HepG2 (cell line): ENCODE measurements around the gene ADCY9. TPM values are rescaled to one million over a fixed set of nuclear protein-coding genes. Genes with fewer than 3 reads are reported as not detected.

Source experiments
- CBFB ChIP-seq: sonication (generic); formaldehyde crosslinking; IDR thresholded peaks from 2 replicates; pipeline ENCODE4 v1.4.0; 2020; ENCODE audit warnings: missing genetic modification reagents
- GMEB1 ChIP-seq: sonication (generic); formaldehyde crosslinking; IDR thresholded peaks from 2 replicates; pipeline ENCODE4 v1.5.1; 2020; ENCODE audit warnings: missing genetic modification reagents, mild to moderate bottlenecking, borderline replicate concordance
- HMG20B ChIP-seq: conservative IDR thresholded peaks from 2 replicates; pipeline ENCODE4 v1.6.1; 2016; ENCODE audit warnings: missing genetic modification reagents, missing compliant biosample characterization
- IKZF4 ChIP-seq: sonication (generic); formaldehyde crosslinking; IDR thresholded peaks from 2 replicates; pipeline ENCODE4 v1.5.1; 2020; ENCODE audit warnings: borderline replicate concordance, mild to moderate bottlenecking, low read depth, missing genetic modification reagents; ENCODE audit errors: not compliant biosample characterization
- IRF9 ChIP-seq: sonication (generic); formaldehyde crosslinking; IDR thresholded peaks from 2 replicates; pipeline ENCODE4 v1.8.0; 2022; ENCODE audit warnings: missing genetic modification reagents, mild to moderate bottlenecking, borderline replicate concordance
- IRX3 ChIP-seq: sonication (generic); formaldehyde crosslinking; IDR thresholded peaks from 2 replicates; pipeline ENCODE4 v1.8.1; 2023; ENCODE audit warnings: mild to moderate bottlenecking, low read depth, missing genetic modification reagents, borderline replicate concordance
- KLF16 ChIP-seq, 2 experiments: sonication (generic) in 1 of 2; formaldehyde crosslinking in 1 of 2; IDR thresholded peaks; 2 replicates each; pipeline versions ENCODE4 v1.6.1 to v1.8.0; 2016 to 2023; ENCODE audit warnings: missing genetic modification reagents in 2 of 2, missing compliant biosample characterization in 1 of 2
- MYPOP ChIP-seq: sonication (generic); formaldehyde crosslinking; IDR thresholded peaks from 2 replicates; pipeline ENCODE4 v1.8.1; 2023; ENCODE audit warnings: mild to moderate bottlenecking, moderate library complexity, missing genetic modification reagents
- NFATC3 ChIP-seq: sonication (generic); formaldehyde crosslinking; IDR thresholded peaks from 2 replicates; pipeline ENCODE4 v1.5.1; 2020; ENCODE audit warnings: mild to moderate bottlenecking, missing genetic modification reagents
- PITX1 ChIP-seq: sonication (generic); formaldehyde crosslinking; IDR thresholded peaks from 2 replicates; pipeline ENCODE4 v1.5.1; 2020; ENCODE audit warnings: mild to moderate bottlenecking, missing genetic modification reagents
- PTBP1 ChIP-seq: fragments of 200-400 bp; formaldehyde crosslinking; IDR thresholded peaks from 2 replicates; pipeline ENCODE4 v1.6.1; 2018; ENCODE audit warnings: low read length, low read depth; ENCODE audit not compliant: poor library complexity, severe bottlenecking
- RARG ChIP-seq: sonication (generic); formaldehyde crosslinking; IDR thresholded peaks from 2 replicates; pipeline ENCODE4 v1.4.0; 2020; ENCODE audit warnings: low read depth, mild to moderate bottlenecking, missing genetic modification reagents
- REL ChIP-seq: sonication (generic); formaldehyde crosslinking; conservative IDR thresholded peaks from 2 replicates; pipeline ENCODE4 v1.8.0; 2022; ENCODE audit warnings: mild to moderate bottlenecking, missing genetic modification reagents, moderate library complexity
- RFX3 ChIP-seq: IDR thresholded peaks from 2 replicates; pipeline ENCODE4 v1.6.1; 2016; ENCODE audit warnings: missing biosample characterization, missing genetic modification reagents
- SIX4 ChIP-seq: sonication (generic); formaldehyde crosslinking; IDR thresholded peaks from 2 replicates; pipeline ENCODE4 v1.4.0; 2020; ENCODE audit warnings: missing genetic modification reagents
- ZFAT ChIP-seq: sonication (generic); formaldehyde crosslinking; conservative IDR thresholded peaks from 2 replicates; pipeline ENCODE4 v1.8.1; 2023; ENCODE audit warnings: missing genetic modification reagents, inconsistent platforms
- ZFP1 ChIP-seq: IDR thresholded peaks from 2 replicates; pipeline ENCODE4 v1.6.1; 2016
- ZNF24 ChIP-seq: fragments of 450-650 bp; IDR thresholded peaks from 2 replicates; pipeline ENCODE4 v1.6.1; 2017; ENCODE audit warnings: antibody characterized with exemption, mild to moderate bottlenecking
- ZNF33A ChIP-seq: sonication (generic); formaldehyde crosslinking; IDR thresholded peaks from 2 replicates; pipeline ENCODE4 v1.5.1; 2020; ENCODE audit warnings: missing genetic modification reagents, mild to moderate bottlenecking, moderate library complexity, borderline replicate concordance
- ZNF710 ChIP-seq: sonication (generic); formaldehyde crosslinking; IDR thresholded peaks from 2 replicates; pipeline ENCODE4 v1.5.0; 2020; ENCODE audit warnings: mild to moderate bottlenecking, missing genetic modification reagents, borderline replicate concordance
- ZNF781 ChIP-seq: sonication (generic); formaldehyde crosslinking; IDR thresholded peaks from 2 replicates; pipeline ENCODE4 v1.5.1; 2020; ENCODE audit warnings: borderline replicate concordance, mild to moderate bottlenecking, missing genetic modification reagents; ENCODE audit errors: not compliant biosample characterization
- ZNF790 ChIP-seq: sonication (generic); formaldehyde crosslinking; IDR thresholded peaks from 2 replicates; pipeline ENCODE4 v1.8.0; 2022; ENCODE audit warnings: missing genetic modification reagents, mild to moderate bottlenecking, borderline replicate concordance
- ZSCAN12 ChIP-seq: sonication (generic); formaldehyde crosslinking; IDR thresholded peaks from 2 replicates; pipeline ENCODE4 v1.9.0; 2021; ENCODE audit warnings: mild to moderate bottlenecking, missing genetic modification reagents
- ZSCAN22 ChIP-seq: sonication (generic); formaldehyde crosslinking; IDR thresholded peaks from 2 replicates; pipeline ENCODE4 v1.4.0; 2020; ENCODE audit warnings: mild to moderate bottlenecking, missing genetic modification reagents
- polyA plus RNA-seq, 8 experiments: library from polyadenylated mRNA; depleted of rRNA in 3 of 8; stranded (reverse) in 7 of 8; unstranded in 1 of 8; fragments of >200 nt; fragmentation: Illumina TruSeq in 4 of 8; extraction: Trizol in 4 of 8; gene quantifications; 2 replicates each; pipeline versions ENCODE4 v1.2.1 to v1.2.3, GENCODE V29; 2011 to 2016; ENCODE audit warnings: low read depth in 4 of 8, missing spikeins in 1 of 8, mixed read lengths in 1 of 8; ENCODE audit not compliant: insufficient read depth in 1 of 8
- total RNA-seq, 5 experiments: library from RNA; depleted of rRNA; stranded (reverse); fragments of >200 nt; fragmentation: Illumina TruSeq; extraction: Trizol; gene quantifications; 2 replicates each; pipeline ENCODE4 v1.2.3, GENCODE V29; 2016; ENCODE audit warnings: low read depth in 1 of 5

ADCY9 gene
- total and polyA plus RNA-seq, 2 of the 13 experiments (the other 11 are each of a cell fraction or from before 2014, with no cell fraction given) = 11.2 to 13.9 TPM

- TF ChIP-seq ZFAT (CRISPR knock-in tag) (no peak), ZNF710 (no peak), GMEB1 (no peak), MYPOP (CRISPR knock-in tag) (no peak), ZNF33A (no peak), SIX4 (no peak), HMG20B (CRISPR knock-in tag) (no peak), ZNF24 (no peak), REL (CRISPR knock-in tag) (no peak), ZNF781 (peak; percentile 61), IRF9 (CRISPR knock-in tag) (no peak), IRX3 (CRISPR knock-in tag) (no peak), PTBP1 (no peak), RFX3 (CRISPR knock-in tag) (no peak), ZSCAN22 (CRISPR knock-in tag) (no peak), NFATC3 (CRISPR knock-in tag) (no peak), ZFP1 (no peak), IKZF4 (CRISPR knock-in tag) (no peak), PITX1 (CRISPR knock-in tag) (no peak), RARG (CRISPR knock-in tag) (no peak), ZNF790 (CRISPR knock-in tag) (no peak), CBFB (CRISPR knock-in tag) (no peak), ZSCAN12 (CRISPR knock-in tag) (no peak), KLF16 (CRISPR knock-in tag; IDR thresholded peaks at IDR 0.05) (no peak)
Measured at GRCh38 chr16:4114257-4115208, 1.7 kb downstream of the ADCY9 start (continued).
